Mucosa of stomach (tissue), 1 donor: ENCODE data around the gene CCL14.

Experiments used
- H3K27me3 ChIP-seq: one replicate; pipeline ENCODE4 v1.7.0; 2013; ENCODE audit warnings: mild to moderate bottlenecking, low read length; ENCODE audit not compliant: control insufficient read depth, insufficient read depth
- H3K36me3 ChIP-seq: one replicate; pipeline ENCODE4 v1.7.0; 2013; ENCODE audit warnings: low read length; ENCODE audit not compliant: control insufficient read depth, insufficient read depth
- H3K4me1 ChIP-seq: one replicate; pipeline ENCODE4 v1.7.0; 2013; ENCODE audit warnings: mild to moderate bottlenecking, low read length; ENCODE audit not compliant: control insufficient read depth, insufficient read depth
- H3K4me3 ChIP-seq: one replicate; pipeline ENCODE4 v1.7.0; 2013; ENCODE audit warnings: low read length
- H3K9ac ChIP-seq: one replicate; pipeline ENCODE4 v1.7.0; 2013; ENCODE audit warnings: mild to moderate bottlenecking, low read length, moderate library complexity
- H3K9me3 ChIP-seq: one replicate; pipeline ENCODE4 v1.7.0; 2013; ENCODE audit warnings: mild to moderate bottlenecking, low read length, moderate library complexity; ENCODE audit not compliant: control insufficient read depth
- donor health status: Pancreatic carcinoma.

The CCL14 gene

GRCh38 chr17:35982409-35983191, 3.9 kb downstream of the CCL14 start:
- H3K4me3 ChIP-seq, result no peak overlapping the region
- H3K9me3 ChIP-seq, result no peaks in the 10 kb centered on the region
- H3K9ac ChIP-seq, result no peak overlapping the region
- H3K27me3 ChIP-seq, result no peaks in the 10 kb centered on the region
- no peaks in the 10 kb centered on the region for H3K36me3 ChIP-seq
- no peaks in the 10 kb centered on the region for H3K4me1 ChIP-seq

GRCh38 chr17:35981908-35982330, 4.6 kb downstream of the CCL14 start:
- H3K9ac ChIP-seq, result no peak overlapping the region

GRCh38 chr17:35981246-35981645, 5.3 kb downstream of the CCL14 start, which contains the start of gene CCL16:
TSS of gene CCL16 (minus strand) at chr17:35981497. CDS start at chr17:35981420, 77 bp downstream.
- no peaks in the 10 kb centered on the region for H3K27me3 ChIP-seq
- no peaks in the 10 kb centered on the region for H3K4me1 ChIP-seq
- no peaks in the 10 kb centered on the region for H3K36me3 ChIP-seq
- no peaks in the 10 kb centered on the region for H3K9me3 ChIP-seq
- H3K9ac ChIP-seq, result no peak within 1 kb of the TSS
- no peak within 1 kb of the TSS for H3K4me3 ChIP-seq

More at GRCh38 chr17:35981908-35982330, 4.6 kb downstream of the CCL14 start:
- no peaks in the 10 kb centered on the region for H3K4me1 ChIP-seq
- no peak overlapping the region for H3K4me3 ChIP-seq
- no peaks in the 10 kb centered on the region for H3K9me3 ChIP-seq
- H3K36me3 ChIP-seq, result no peaks in the 10 kb centered on the region
- no peaks in the 10 kb centered on the region for H3K27me3 ChIP-seq

GRCh38 chr17:35978346-35978745, 8.2 kb downstream of the CCL14 start:
- no peaks in the 10 kb centered on the region for H3K36me3 ChIP-seq
- H3K4me1 ChIP-seq, result peaks cover 7% of the 10 kb centered on the region

GRCh38 chr17:35977509-35977908, 9.0 kb downstream of the CCL14 start:
- H3K9me3 ChIP-seq, result no peaks in the 10 kb centered on the region

More at GRCh38 chr17:35978346-35978745, 8.2 kb downstream of the CCL14 start:
- H3K9ac ChIP-seq, result no peak overlapping the region
- no peak overlapping the region for H3K4me3 ChIP-seq
- H3K9me3 ChIP-seq, result no peaks in the 10 kb centered on the region
- no peaks in the 10 kb centered on the region for H3K27me3 ChIP-seq

GRCh38 chr17:35973333-35974260, 12.9 kb downstream of the CCL14 start:
- no peak overlapping the region for H3K9ac ChIP-seq
- peaks cover 8% of the 10 kb centered on the region for H3K4me1 ChIP-seq
- no peaks in the 10 kb centered on the region for H3K36me3 ChIP-seq
- H3K27me3 ChIP-seq, result no peaks in the 10 kb centered on the region
- no peak overlapping the region for H3K4me3 ChIP-seq
- H3K9me3 ChIP-seq, result no peaks in the 10 kb centered on the region

More at GRCh38 chr17:35977509-35977908, 9.0 kb downstream of the CCL14 start:
- Histone ChIP-seq H3K36me3 (no peaks in the 10 kb centered on the region), H3K4me1 (peaks cover 8% of the 10 kb centered on the region), H3K4me3 (no peak overlapping the region), H3K27me3 (no peaks in the 10 kb centered on the region), H3K9ac (no peak overlapping the region)

GRCh38 chr17:35972945-35973332, 13.6 kb downstream of the CCL14 start:
- Histone ChIP-seq H3K4me1 (peaks cover 8% of the 10 kb centered on the region), H3K36me3 (no peaks in the 10 kb centered on the region), H3K27me3 (no peaks in the 10 kb centered on the region), H3K9ac (no peak overlapping the region), H3K4me3 (no peak overlapping the region), H3K9me3 (no peaks in the 10 kb centered on the region)

- no peak overlapping the region for H3K4me3 ChIP-seq
- H3K9ac ChIP-seq, result no peak overlapping the region
- peaks cover 8% of the 10 kb centered on the region for H3K4me1 ChIP-seq
- H3K27me3 ChIP-seq, result no peaks in the 10 kb centered on the region
- no peaks in the 10 kb centered on the region for H3K36me3 ChIP-seq
- no peaks in the 10 kb centered on the region for H3K9me3 ChIP-seq
Observed at GRCh38 chr17:35972535-35972934, 14.0 kb downstream of the CCL14 start.

- no peaks in the 10 kb centered on the region for H3K27me3 ChIP-seq
- no peaks in the 10 kb centered on the region for H3K9me3 ChIP-seq
- no peak overlapping the region for H3K9ac ChIP-seq
- peaks cover 8% of the 10 kb centered on the region for H3K4me1 ChIP-seq
- no peak overlapping the region for H3K4me3 ChIP-seq
- no peaks in the 10 kb centered on the region for H3K36me3 ChIP-seq
Observed at GRCh38 chr17:35972066-35972465, 14.5 kb downstream of the CCL14 start.

GRCh38 chr17:35969558-35970380, 16.8 kb downstream of the CCL14 start:
- no peak overlapping the region for H3K4me3 ChIP-seq
- no peaks in the 10 kb centered on the region for H3K27me3 ChIP-seq
- no peak overlapping the region for H3K9ac ChIP-seq
- H3K9me3 ChIP-seq, result no peaks in the 10 kb centered on the region
- H3K36me3 ChIP-seq, result no peaks in the 10 kb centered on the region
- peaks cover 8% of the 10 kb centered on the region for H3K4me1 ChIP-seq

- H3K4me1 ChIP-seq, result peaks cover 4% of the 10 kb centered on the region
- H3K36me3 ChIP-seq, result no peaks in the 10 kb centered on the region
- no peaks in the 10 kb centered on the region for H3K27me3 ChIP-seq
- no peak overlapping the region for H3K4me3 ChIP-seq
- no peaks in the 10 kb centered on the region for H3K9me3 ChIP-seq
- H3K9ac ChIP-seq, result no peak overlapping the region
Observed at GRCh38 chr17:35968520-35969054, 17.9 kb downstream of the CCL14 start.
